Kidney (tissue), 14 donors: Measurements from ENCODE around the gene BPIFA3. TPM values are rescaled to one million over a fixed set of nuclear protein-coding genes. Genes with fewer than 3 reads are reported as not detected.

ENCODE experiments used
- DNase-seq, 5 donors: peaks; one replicate each; pipeline ENCODE4 v3.0.0-alpha.2; 2013 to 2020
- FAIRE-seq: peaks from 2 replicates; lab custom pipeline; 2012; peaks lifted over from hg19 to GRCh38; lab: Jason Lieb, UNC
- H3K27ac ChIP-seq, 2 donors: one replicate each; pipeline ENCODE4 v1.7.0; 2013; ENCODE audit warnings: low read depth in 2 of 2, low read length in 2 of 2, inconsistent platforms in 1 of 2
- H3K27me3 ChIP-seq: one replicate; pipeline ENCODE4 v1.7.1; 2013; ENCODE audit warnings: low read length, inconsistent platforms; ENCODE audit not compliant: control insufficient read depth, insufficient read depth
- H3K36me3 ChIP-seq, 3 donors: one replicate each; pipeline versions ENCODE4 v1.7.0 to v1.7.1; 2013; ENCODE audit warnings: low read length in 3 of 3, control low read depth in 1 of 3, inconsistent platforms in 1 of 3; ENCODE audit not compliant: insufficient read depth in 3 of 3, control insufficient read depth in 2 of 3
- H3K4me1 ChIP-seq, 3 donors: one replicate each; pipeline versions ENCODE4 v1.7.0 to v1.7.1; 2013; ENCODE audit warnings: low read length in 3 of 3, inconsistent platforms in 1 of 3, low read depth in 1 of 3; ENCODE audit not compliant: control insufficient read depth in 2 of 3, insufficient read depth in 2 of 3
- H3K4me3 ChIP-seq, 3 donors: one replicate each; pipeline versions ENCODE4 v1.7.0 to v1.8.1; 2013; ENCODE audit warnings: low read length in 3 of 3, control low read depth in 1 of 3, inconsistent platforms in 1 of 3
- H3K9ac ChIP-seq, 3 donors: one replicate each; pipeline versions ENCODE4 v1.7.0 to v1.7.1; 2013; ENCODE audit warnings: low read length in 3 of 3, control low read depth in 1 of 3, inconsistent platforms in 1 of 3
- H3K9me3 ChIP-seq, 3 donors: one replicate each; pipeline versions ENCODE4 v1.7.0 to v1.7.1; 2013; ENCODE audit warnings: low read length in 3 of 3, control low read depth in 1 of 3, inconsistent platforms in 1 of 3; ENCODE audit not compliant: control insufficient read depth in 2 of 3, insufficient read depth in 1 of 3
- intact Hi-C: fragments of 100-400 bp; cut with DNase I; formaldehyde crosslinking; loops from one replicate; pipeline ENCODE4 v1.11.1; 2022
- polyA plus RNA-seq: library from polyadenylated mRNA; stranded (reverse); fragments of 350-450 nt; fragmentation: Illumina TruSeq; extraction: RNeasy Lipid Tissue Mini Kit (QIAGEN cat#74804); gene quantifications from one replicate; pipeline ENCODE4 v1.2.3, GENCODE V29; 2014; ENCODE audit warnings: low read depth, low replicate concordance; ENCODE audit not compliant: insufficient read depth
- total RNA-seq: library from RNA; stranded (reverse); fragmentation: NEBNext Ultra II Directional; extraction: Animal tissue kit (Norgen Biotek cat#: 25700); gene quantifications from one replicate; pipeline ENCODE4 v1.2.1, GENCODE V29; 2021
- TF ChIP-seq, protein P1 (sequence below): IDR thresholded peaks from 3 replicates; pipeline ENCODE4 v1.5.1; 2012; ENCODE audit warnings: mild to moderate bottlenecking, moderate library complexity, borderline replicate concordance; ENCODE audit not compliant: insufficient read depth; ENCODE audit errors: extremely low read depth
- donor health status: control.
- donor health status: control.
- donor health status: control.
- donor health status: control.
- donor health status: control.
- donor health status: DM: yes; HTN: yes; CAD: no.
- donor health status: Normal renal cell carcinoma (clear cell type).

BPIFA3 gene
- total and polyA plus RNA-seq, 2 donors from 2014 or later: not detected

DNA sequence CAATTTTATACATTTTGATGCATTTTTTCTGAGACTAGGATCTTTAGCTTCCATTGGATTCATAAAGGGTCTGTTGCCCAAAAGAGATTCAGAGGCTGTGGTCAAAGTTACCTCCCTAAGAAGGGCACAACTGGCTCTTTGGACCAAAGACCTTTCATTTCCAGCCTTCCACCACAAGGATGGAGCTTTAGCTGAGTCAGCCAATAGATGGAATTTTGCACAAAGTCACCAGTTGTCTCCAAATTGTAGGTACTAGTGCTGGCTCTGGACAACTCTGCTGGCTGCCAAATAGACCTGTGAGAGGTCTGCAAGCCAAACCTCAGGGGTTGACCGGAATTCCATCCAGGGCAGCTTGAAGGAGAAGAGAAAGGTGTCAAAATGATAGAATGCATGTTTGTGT lies 19.2 kb downstream of the BPIFA3 start:
- Histone ChIP-seq H3K27me3 (no peaks in the 10 kb centered on the region), H3K36me3 (no peaks in the 10 kb centered on the region), H3K27ac (no peak overlapping the region), H3K4me1 (no peaks in the 10 kb centered on the region), H3K4me3 (no peak overlapping the region), H3K9ac (no peak overlapping the region), H3K9me3 (no peaks in the 10 kb centered on the region)
- no peak for FAIRE-seq
- no peak for DNase-seq
- intact Hi-C loops: no loop called here
- TF ChIP-seq, protein P1, sequence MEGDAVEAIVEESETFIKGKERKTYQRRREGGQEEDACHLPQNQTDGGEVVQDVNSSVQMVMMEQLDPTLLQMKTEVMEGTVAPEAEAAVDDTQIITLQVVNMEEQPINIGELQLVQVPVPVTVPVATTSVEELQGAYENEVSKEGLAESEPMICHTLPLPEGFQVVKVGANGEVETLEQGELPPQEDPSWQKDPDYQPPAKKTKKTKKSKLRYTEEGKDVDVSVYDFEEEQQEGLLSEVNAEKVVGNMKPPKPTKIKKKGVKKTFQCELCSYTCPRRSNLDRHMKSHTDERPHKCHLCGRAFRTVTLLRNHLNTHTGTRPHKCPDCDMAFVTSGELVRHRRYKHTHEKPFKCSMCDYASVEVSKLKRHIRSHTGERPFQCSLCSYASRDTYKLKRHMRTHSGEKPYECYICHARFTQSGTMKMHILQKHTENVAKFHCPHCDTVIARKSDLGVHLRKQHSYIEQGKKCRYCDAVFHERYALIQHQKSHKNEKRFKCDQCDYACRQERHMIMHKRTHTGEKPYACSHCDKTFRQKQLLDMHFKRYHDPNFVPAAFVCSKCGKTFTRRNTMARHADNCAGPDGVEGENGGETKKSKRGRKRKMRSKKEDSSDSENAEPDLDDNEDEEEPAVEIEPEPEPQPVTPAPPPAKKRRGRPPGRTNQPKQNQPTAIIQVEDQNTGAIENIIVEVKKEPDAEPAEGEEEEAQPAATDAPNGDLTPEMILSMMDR: no peak

DNA sequence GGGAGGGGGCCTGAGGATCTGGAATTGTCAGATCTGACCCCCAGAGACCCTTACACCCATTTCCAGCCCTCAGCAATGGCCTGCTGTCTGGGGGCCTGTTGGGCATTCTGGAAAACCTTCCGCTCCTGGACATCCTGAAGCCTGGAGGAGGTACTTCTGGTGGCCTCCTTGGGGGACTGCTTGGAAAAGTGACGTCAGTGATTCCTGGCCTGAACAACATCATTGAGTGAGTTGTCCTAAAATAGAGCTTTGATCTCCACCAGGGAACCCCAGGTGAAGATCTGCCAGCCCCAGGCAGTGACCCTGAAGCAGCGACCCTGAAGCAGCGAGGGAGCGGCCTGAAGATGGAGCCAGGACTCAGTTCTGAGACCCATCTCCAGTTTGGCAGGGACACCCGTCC lies 20.8 kb downstream of the BPIFA3 start:
- Histone ChIP-seq H3K9me3 (no peaks in the 10 kb centered on the region), H3K36me3 (no peaks in the 10 kb centered on the region), H3K27me3 (no peaks in the 10 kb centered on the region), H3K27ac (no peak overlapping the region), H3K4me1 (no peaks in the 10 kb centered on the region), H3K9ac (no peak overlapping the region), H3K4me3 (no peak overlapping the region)
- FAIRE-seq (no peak), DNase-seq (no peak)
- TF ChIP-seq, protein P1: no peak
- intact Hi-C loops: no loop called here

DNA sequence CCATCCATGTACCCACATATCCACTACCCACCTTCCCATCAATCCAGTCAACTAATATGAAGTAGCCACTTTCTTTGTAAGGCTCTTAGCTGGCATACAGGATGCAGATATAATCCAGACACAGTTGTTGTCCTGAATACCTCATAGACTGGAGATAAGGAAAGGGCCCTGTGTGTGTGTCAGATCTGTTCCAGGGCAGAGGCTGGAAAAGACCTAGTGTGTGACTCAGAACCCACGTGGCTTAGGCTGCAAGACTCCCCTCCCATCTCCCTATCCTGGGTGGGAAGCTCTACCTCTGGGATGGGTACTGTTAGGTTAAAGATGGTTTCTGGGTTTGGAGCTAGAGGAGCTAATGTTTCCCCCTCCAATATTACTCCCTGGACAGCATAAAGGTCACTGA lies 22.3 kb downstream of the BPIFA3 start:
- intact Hi-C loops: no loop called here
- TF ChIP-seq, protein P1: no peak
- Histone ChIP-seq H3K36me3 (no peaks in the 10 kb centered on the region), H3K27ac (no peak overlapping the region), H3K4me1 (peaks cover 0 to 2% (median 0%) of the 10 kb centered on the region in 3 donors), H3K9ac (no peak overlapping the region), H3K9me3 (no peaks in the 10 kb centered on the region), H3K27me3 (no peaks in the 10 kb centered on the region), H3K4me3 (no peak overlapping the region)
- DNase-seq (no peak), FAIRE-seq (no peak)
